ENCODE measurements around the gene STK32A. TPM values are rescaled to one million over a fixed set of nuclear protein-coding genes. Genes with fewer than 3 reads are reported as not detected.

STK32A gene
- total and polyA plus RNA-seq, 2 donors (not counting 1 experiment from before 2014, with no cell fraction given) = not detected

DNA sequence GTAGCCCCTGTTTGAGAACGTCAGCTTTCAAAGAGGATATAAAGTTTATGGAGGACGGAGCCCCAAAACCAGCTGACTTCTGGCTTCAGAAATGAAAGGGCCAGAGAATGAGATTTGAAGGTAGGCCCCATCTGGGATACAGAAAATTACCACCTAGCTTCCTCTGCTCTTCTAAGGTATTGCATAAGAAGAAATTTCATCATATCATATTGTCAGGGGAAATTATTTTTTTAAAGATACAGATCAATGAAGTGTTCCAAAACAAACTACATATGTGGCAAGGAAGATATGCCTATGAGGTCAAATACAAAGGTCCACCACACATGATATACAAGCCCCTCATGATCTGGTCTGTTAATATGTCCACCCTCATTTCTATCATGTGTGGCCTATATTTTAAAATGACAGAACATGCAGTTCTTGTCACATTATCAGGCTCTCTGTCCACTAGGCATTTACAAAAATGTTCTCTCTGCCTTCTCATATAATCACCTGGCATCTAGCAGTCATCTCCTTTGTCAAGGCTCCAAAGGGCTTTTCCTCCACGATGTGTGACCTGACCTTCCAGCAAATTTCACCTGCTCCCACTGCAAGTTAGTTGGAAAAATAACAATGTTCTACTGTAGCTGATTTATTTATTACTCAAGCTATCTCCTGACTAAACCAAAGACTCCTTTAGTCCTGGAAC, 192.0 kb downstream of the STK32A start:
- TF ChIP-seq, protein P1, sequence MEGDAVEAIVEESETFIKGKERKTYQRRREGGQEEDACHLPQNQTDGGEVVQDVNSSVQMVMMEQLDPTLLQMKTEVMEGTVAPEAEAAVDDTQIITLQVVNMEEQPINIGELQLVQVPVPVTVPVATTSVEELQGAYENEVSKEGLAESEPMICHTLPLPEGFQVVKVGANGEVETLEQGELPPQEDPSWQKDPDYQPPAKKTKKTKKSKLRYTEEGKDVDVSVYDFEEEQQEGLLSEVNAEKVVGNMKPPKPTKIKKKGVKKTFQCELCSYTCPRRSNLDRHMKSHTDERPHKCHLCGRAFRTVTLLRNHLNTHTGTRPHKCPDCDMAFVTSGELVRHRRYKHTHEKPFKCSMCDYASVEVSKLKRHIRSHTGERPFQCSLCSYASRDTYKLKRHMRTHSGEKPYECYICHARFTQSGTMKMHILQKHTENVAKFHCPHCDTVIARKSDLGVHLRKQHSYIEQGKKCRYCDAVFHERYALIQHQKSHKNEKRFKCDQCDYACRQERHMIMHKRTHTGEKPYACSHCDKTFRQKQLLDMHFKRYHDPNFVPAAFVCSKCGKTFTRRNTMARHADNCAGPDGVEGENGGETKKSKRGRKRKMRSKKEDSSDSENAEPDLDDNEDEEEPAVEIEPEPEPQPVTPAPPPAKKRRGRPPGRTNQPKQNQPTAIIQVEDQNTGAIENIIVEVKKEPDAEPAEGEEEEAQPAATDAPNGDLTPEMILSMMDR (IDR thresholded peaks at IDR 0.05) = no peak
- no peak for TF ChIP-seq EZH2 (IDR thresholded peaks at IDR 0.05; ENCODE audit: borderline replicate concordance, insufficient read depth, low read depth, low read length, poor library complexity, severe bottlenecking)
- POLR2A ChIA-PET = no interaction called here
- H3K27me3 ChIP-seq (replicated peaks in 1 of 4; ENCODE audit: control extremely low read depth in 1 of 4, control insufficient read depth in 3 of 4, insufficient read depth in 4 of 4, low read length in 3 of 4) = no peaks in the 10 kb centered on the region
- H3K27ac Mint-ChIP-seq = no peak overlapping the region
- ATAC-seq (ENCODE audit: low read depth) (no peak), DNase-seq (no peak)
- H3K36me3 ChIP-seq (replicated peaks in 1 of 2; ENCODE audit: control extremely low read depth in 1 of 2, control insufficient read depth in 1 of 2, extremely low read depth in 1 of 2, insufficient read depth in 2 of 2, low read length in 1 of 2) = no peaks in the 10 kb centered on the region
- H3K4me3 Mint-ChIP-seq = no peak overlapping the region
- H3K4me1 Mint-ChIP-seq = no peaks in the 10 kb centered on the region
- H3K79me2 ChIP-seq (ENCODE audit: control insufficient read depth, insufficient read depth, low read length) = no peaks in the 10 kb centered on the region
- intact Hi-C loops (cut with micrococcal nuclease) = no loop called here
- H3K27ac ChIP-seq (ENCODE audit: low read length in 2 of 2) = no peak overlapping the region
- no peak overlapping the region for H2AFZ ChIP-seq (ENCODE audit: insufficient read depth, low read depth, low read length, poor library complexity, severe bottlenecking)
- WGBS (ENCODE audit: insufficient coverage) = 67% methylated on average over 1 of the region's 3 CpGs
- H3K4me3 ChIP-seq (ENCODE audit: control extremely low read depth in 1 of 5, extremely low read depth in 1 of 5, insufficient read depth in 1 of 5, low read depth in 2 of 5, low read length in 4 of 5) = no peak overlapping the region
- no peaks in the 10 kb centered on the region for H4K20me1 ChIP-seq (ENCODE audit: control insufficient read depth, insufficient read depth, low read length, poor library complexity, severe bottlenecking)
- H3K9me3 ChIP-seq (ENCODE audit: control extremely low read depth in 1 of 3, control insufficient read depth in 2 of 3, insufficient read depth in 1 of 3, low read length in 2 of 3) = peaks cover 0 to 5% (median 0%) of the 10 kb centered on the region in 3 donors
- H3K9ac ChIP-seq (ENCODE audit: low read length) = no peak overlapping the region
- CTCF ChIA-PET = no interaction called here
- H3K9me3 Mint-ChIP-seq (ENCODE audit: insufficient read depth) = no peaks in the 10 kb centered on the region
- no peak overlapping the region for H3K4me2 ChIP-seq (replicated peaks; ENCODE audit: low read depth, low read length, poor library complexity, severe bottlenecking)
- H3K27me3 Mint-ChIP-seq = no peaks in the 10 kb centered on the region
- H3K4me1 ChIP-seq (ENCODE audit: control insufficient read depth in 2 of 2, insufficient read depth in 2 of 2, low read length in 2 of 2) = no peaks in the 10 kb centered on the region

DNA sequence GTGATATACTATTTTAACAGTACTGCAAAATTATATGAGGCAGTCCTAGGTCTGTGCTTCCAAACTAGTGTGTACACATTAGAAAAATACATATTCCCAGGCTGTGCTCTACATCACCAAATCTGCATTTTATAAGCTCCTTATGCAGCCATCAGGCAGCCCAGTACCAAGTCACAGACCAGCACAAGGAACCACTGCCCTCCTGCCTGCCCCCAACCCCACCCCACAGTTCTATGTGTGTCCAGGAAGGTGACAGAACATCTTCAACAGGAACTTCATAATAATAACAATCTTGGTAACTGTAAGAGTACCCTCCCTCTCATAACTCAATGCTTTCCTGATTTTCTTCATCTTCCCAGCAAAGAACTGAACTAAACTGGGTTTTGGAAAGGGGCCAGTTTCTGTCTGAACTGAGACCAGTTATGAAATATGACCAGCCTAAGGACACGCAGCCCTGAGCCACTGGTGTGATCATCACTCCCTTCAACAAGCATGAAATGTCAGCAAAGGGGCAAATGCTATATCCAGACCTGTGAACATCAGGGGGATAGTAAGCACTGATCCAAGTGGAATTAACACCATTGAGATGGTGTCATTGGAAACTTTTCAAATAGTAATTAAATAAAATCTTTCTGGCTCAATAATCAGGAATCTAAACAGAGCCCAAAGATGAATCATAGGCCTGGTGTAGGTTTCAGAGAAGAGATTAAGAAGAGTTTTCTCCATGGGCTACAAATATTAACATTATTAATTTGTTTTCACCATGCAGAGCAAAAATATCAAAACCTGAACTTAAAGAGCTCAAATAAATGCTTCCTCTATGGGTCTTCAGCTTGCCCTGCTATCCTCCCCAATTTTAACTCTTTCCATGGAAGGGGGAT, 192.9 kb downstream of the STK32A start:
- no peak for DNase-seq
- Histone ChIP-seq H3K4me3 (ENCODE audit: control extremely low read depth in 1 of 5, extremely low read depth in 1 of 5, insufficient read depth in 1 of 5, low read depth in 2 of 5, low read length in 4 of 5) (no peak overlapping the region), H3K27ac (ENCODE audit: low read length in 2 of 2) (no peak overlapping the region), H3K4me2 (replicated peaks; ENCODE audit: low read depth, low read length, poor library complexity, severe bottlenecking) (no peak overlapping the region), H3K9me3 (ENCODE audit: control extremely low read depth in 1 of 3, control insufficient read depth in 2 of 3, insufficient read depth in 1 of 3, low read length in 2 of 3) (peaks cover 0 to 5% (median 0%) of the 10 kb centered on the region in 3 donors), H3K79me2 (ENCODE audit: control insufficient read depth, insufficient read depth, low read length) (no peaks in the 10 kb centered on the region), H3K27me3 (replicated peaks in 1 of 4; ENCODE audit: control extremely low read depth in 1 of 4, control insufficient read depth in 3 of 4, insufficient read depth in 4 of 4, low read length in 3 of 4) (no peaks in the 10 kb centered on the region), H3K9ac (ENCODE audit: low read length) (no peak overlapping the region), H3K36me3 (replicated peaks in 1 of 2; ENCODE audit: control extremely low read depth in 1 of 2, control insufficient read depth in 1 of 2, extremely low read depth in 1 of 2, insufficient read depth in 2 of 2, low read length in 1 of 2) (no peaks in the 10 kb centered on the region), H2AFZ (ENCODE audit: insufficient read depth, low read depth, low read length, poor library complexity, severe bottlenecking) (no peak overlapping the region), H4K20me1 (ENCODE audit: control insufficient read depth, insufficient read depth, low read length, poor library complexity, severe bottlenecking) (no peaks in the 10 kb centered on the region), H3K4me1 (ENCODE audit: control insufficient read depth in 2 of 2, insufficient read depth in 2 of 2, low read length in 2 of 2) (no peaks in the 10 kb centered on the region)
- intact Hi-C loops (cut with micrococcal nuclease) = no loop called here
- Mint-ChIP-seq H3K4me1 (no peaks in the 10 kb centered on the region), H3K9me3 (ENCODE audit: insufficient read depth) (no peaks in the 10 kb centered on the region), H3K27ac (no peak overlapping the region), H3K27me3 (no peaks in the 10 kb centered on the region), H3K4me3 (no peak overlapping the region)
- TF ChIP-seq EZH2 (IDR thresholded peaks at IDR 0.05; ENCODE audit: borderline replicate concordance, insufficient read depth, low read depth, low read length, poor library complexity, severe bottlenecking) = no peak
- CTCF ChIA-PET = no interaction called here
- POLR2A ChIA-PET = no interaction called here
- no CpG with 5 or more reads among the region's 1 CpG for WGBS (ENCODE audit: insufficient coverage)
- ATAC-seq (ENCODE audit: low read depth) = no peak
